DOHH2 (cell line): ENCODE results near the gene DPP7.

ENCODE experiments used
- H3F3A ChIP-seq: fragments of 200-600 bp; sonication (generic), shearing (Covaris generic); 2 replicates; pipeline ENCODE4 v1.6.0; 2016; ENCODE audit warnings: antibody characterized with exemption, mild to moderate bottlenecking; ENCODE audit not compliant: control insufficient read depth, insufficient read depth
- H3K27ac ChIP-seq: fragments of 200-600 bp; sonication (generic); 2 replicates; pipeline ENCODE4 v1.5.1; 2014; ENCODE audit warnings: low read depth, mild to moderate bottlenecking, low read length, moderate library complexity
- H3K27me3 ChIP-seq: fragments of 200-600 bp; sonication (generic); 2 replicates; pipeline ENCODE4 v1.6.1; 2014; ENCODE audit warnings: mild to moderate bottlenecking, low read length, mixed read lengths; ENCODE audit not compliant: control insufficient read depth
- H3K36me3 ChIP-seq: fragments of 200-600 bp; sonication (generic); 2 replicates; pipeline ENCODE4 v1.6.1; 2014; ENCODE audit warnings: mild to moderate bottlenecking, low read length, moderate library complexity, mixed read lengths; ENCODE audit not compliant: control insufficient read depth
- H3K4me1 ChIP-seq: fragments of 200-600 bp; sonication (generic); 2 replicates; pipeline ENCODE4 v1.6.1; 2014; ENCODE audit warnings: mild to moderate bottlenecking, low read length, mixed read lengths; ENCODE audit not compliant: control insufficient read depth
- H3K4me2 ChIP-seq: fragments of 200-600 bp; sonication (generic); 2 replicates; pipeline ENCODE4 v1.6.0; 2014; ENCODE audit warnings: mild to moderate bottlenecking, low read length, moderate library complexity
- H3K4me3 ChIP-seq: fragments of 200-600 bp; sonication (generic); 2 replicates; pipeline ENCODE4 v1.5.1; 2014; ENCODE audit warnings: mild to moderate bottlenecking, low read length, mixed read lengths
- H3K79me2 ChIP-seq: fragments of 200-600 bp; sonication (generic); 2 replicates; pipeline ENCODE4 v1.6.1; 2014; ENCODE audit warnings: mild to moderate bottlenecking, low read length, mixed read lengths; ENCODE audit not compliant: control insufficient read depth
- H3K9me2 ChIP-seq: fragments of 200-600 bp; sonication (generic); replicated peaks from 2 replicates; pipeline ENCODE4 v1.6.1; 2014; ENCODE audit warnings: mild to moderate bottlenecking, low read length, mixed read lengths; ENCODE audit not compliant: control insufficient read depth
- H3K9me3 ChIP-seq: fragments of 200-600 bp; sonication (generic); 2 replicates; pipeline ENCODE4 v1.6.1; 2014; ENCODE audit warnings: antibody characterized with exemption, low read length, mixed read lengths; ENCODE audit not compliant: control insufficient read depth, insufficient read depth
- H4K20me1 ChIP-seq: fragments of 200-600 bp; sonication (generic); 2 replicates; pipeline ENCODE4 v1.6.0; 2014; ENCODE audit warnings: low read depth, mild to moderate bottlenecking, antibody characterized with exemption, low read length, moderate library complexity; ENCODE audit not compliant: control insufficient read depth, insufficient read depth
- CTCF ChIP-seq: fragments of 200-600 bp; sonication (generic); IDR thresholded peaks from one replicate; pipeline ENCODE4 v1.5.1; 2014; ENCODE audit warnings: antibody characterized with exemption, mild to moderate bottlenecking, low read depth, low read length; ENCODE audit not compliant: poor library complexity, severe bottlenecking
- EZH2phosphoT487 ChIP-seq: fragments of 200-600 bp; sonication (generic); IDR thresholded peaks from 2 replicates; pipeline ENCODE4 v1.6.1; 2017; ENCODE audit warnings: borderline replicate concordance, mild to moderate bottlenecking, antibody characterized with exemption, low read length, moderate library complexity, mixed read lengths

The DPP7 gene

DNA sequence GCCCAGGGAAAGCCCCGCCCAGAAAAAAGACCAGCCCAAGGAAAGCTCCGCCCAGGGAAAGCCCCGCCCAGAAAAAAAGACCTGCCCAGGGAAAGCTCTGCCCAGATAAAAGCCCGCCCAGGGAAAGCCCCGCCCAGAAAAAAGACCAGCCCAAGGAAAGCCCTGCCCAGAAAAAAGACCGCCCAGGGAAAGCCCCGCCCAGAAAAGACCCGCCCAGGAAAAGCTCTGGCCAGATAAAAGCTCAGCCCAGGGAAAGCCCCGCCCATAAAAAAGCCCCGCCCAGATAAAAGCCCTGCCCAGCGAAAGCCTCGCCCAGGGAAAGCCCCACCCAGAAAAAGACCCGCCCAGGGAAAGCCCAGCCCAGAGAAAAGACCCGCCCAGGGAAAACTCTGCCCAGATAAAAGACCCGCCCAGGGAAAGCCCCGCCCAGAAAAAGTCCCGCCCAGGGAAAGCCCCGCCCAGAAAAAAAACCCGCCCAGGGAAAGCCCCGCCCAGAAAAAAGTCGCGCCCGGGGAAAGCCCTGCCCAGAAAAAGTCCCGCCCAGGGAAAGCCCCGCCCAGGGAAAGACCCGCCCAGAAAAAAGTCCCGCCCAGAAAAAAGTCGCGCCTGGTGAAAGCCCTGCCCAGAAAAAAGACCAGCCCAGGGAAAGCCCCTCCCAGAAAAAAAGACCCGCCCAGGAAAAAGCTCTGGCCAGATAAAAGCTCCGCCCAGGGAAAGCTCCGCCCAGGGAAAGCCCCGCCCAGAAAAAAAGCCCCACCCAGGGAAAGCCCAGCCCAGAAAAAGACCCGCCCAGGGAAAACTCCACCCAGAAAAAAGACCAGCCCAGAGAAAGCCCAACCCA, 36.3 kb upstream of the DPP7 start:
- no peak for TF ChIP-seq CTCF
- TF ChIP-seq EZH2phosphoT487, result no peak
- H3K27ac ChIP-seq, result peak overlapping the region; percentile 64
- H3K27me3 ChIP-seq, result no peaks in the 10 kb centered on the region
- 0 out of 2 replicates have a peak, but pooled peaks cover 5% of the 10 kb centered on the region for H3K9me3 ChIP-seq
- H3K36me3 ChIP-seq, result no peaks in the 10 kb centered on the region
- no peaks in the 10 kb centered on the region for H3K9me2 ChIP-seq
- H3K4me3 ChIP-seq, result peak overlapping the region; percentile 48
- peaks cover 2% of the 10 kb centered on the region; the same call in 1 of the 2 replicates for H3F3A ChIP-seq
- peaks cover 19% of the 10 kb centered on the region for H3K4me1 ChIP-seq
- H3K79me2 ChIP-seq, result no peaks in the 10 kb centered on the region
- H4K20me1 ChIP-seq, result no peaks in the 10 kb centered on the region
- H3K4me2 ChIP-seq, result peak overlapping the region; percentile 60

GRCh38 chr9:137149942-137150616, 35.5 kb upstream of the DPP7 start:
- Histone ChIP-seq H3K27me3 (no peaks in the 10 kb centered on the region), H4K20me1 (no peaks in the 10 kb centered on the region), H3F3A (peaks cover 2% of the 10 kb centered on the region; the same call in 1 of the 2 replicates), H3K4me3 (peak overlapping the region; percentile 77), H3K4me2 (peak overlapping the region; percentile 92), H3K4me1 (peaks cover 19% of the 10 kb centered on the region), H3K79me2 (no peaks in the 10 kb centered on the region), H3K27ac (peak overlapping the region; percentile 64), H3K9me3 (0 out of 2 replicates have a peak, but pooled peaks cover 5% of the 10 kb centered on the region), H3K36me3 (no peaks in the 10 kb centered on the region), H3K9me2 (no peaks in the 10 kb centered on the region)
- TF ChIP-seq CTCF, result no peak
- TF ChIP-seq EZH2phosphoT487, result no peak

DNA sequence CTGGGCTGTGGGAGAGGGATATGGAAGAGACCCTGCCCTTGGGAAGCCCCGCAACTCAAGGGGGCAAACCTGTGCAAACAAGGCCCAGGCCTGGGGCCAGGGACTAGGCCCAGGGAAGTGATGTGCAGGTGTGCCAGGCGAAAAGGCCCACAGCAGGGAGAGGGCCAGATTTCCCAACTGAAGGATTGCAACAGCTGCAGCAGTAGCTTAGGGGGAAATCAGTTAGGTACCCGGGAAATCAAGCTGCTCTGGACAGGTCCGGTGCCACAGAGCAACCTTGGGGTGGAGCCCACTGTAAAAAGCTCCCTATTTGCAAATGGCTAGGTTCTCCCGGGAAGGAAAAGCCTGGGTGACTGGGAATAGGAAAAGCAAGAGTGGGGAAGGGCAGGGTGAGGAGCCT, 34.8 kb upstream of the DPP7 start:
- Histone ChIP-seq H3F3A (peaks cover 2% of the 10 kb centered on the region; the same call in 1 of the 2 replicates), H3K4me3 (peak overlapping the region; percentile 77), H3K4me1 (peaks cover 19% of the 10 kb centered on the region), H3K79me2 (no peaks in the 10 kb centered on the region), H3K4me2 (peak overlapping the region; percentile 92), H3K36me3 (no peaks in the 10 kb centered on the region), H3K9me2 (no peaks in the 10 kb centered on the region), H3K27ac (peak overlapping the region; percentile 64; the same call in 1 of the 2 replicates), H3K9me3 (0 out of 2 replicates have a peak, but pooled peaks cover 5% of the 10 kb centered on the region), H3K27me3 (no peaks in the 10 kb centered on the region), H4K20me1 (no peaks in the 10 kb centered on the region)
- TF ChIP-seq CTCF (no peak), EZH2phosphoT487 (no peak)
